SJCRH30 (cell line): ENCODE results near the gene MRPL21. TPM values are rescaled to one million over a fixed set of nuclear protein-coding genes. Genes with fewer than 3 reads are reported as not detected.
A peak's percentile ranks its signal among the peaks of the same experiment; 100 is the strongest.
"Not testable (repeated sequence)": the region's sequence is repeated elsewhere in the genome, so short reads cannot be mapped to it uniquely, and the experiment has no call there.

Experiments used
- DNase-seq, 2 experiments: peaks; one replicate each; pipeline ENCODE4 v3.0.0-alpha.2; 2015 to 2020
- H3K27ac ChIP-seq: fragments of 250-450 bp; sonication (Bioruptor Pico); 2 replicates; pipeline ENCODE4 v1.5.1; 2020; ENCODE audit warnings: mild to moderate bottlenecking, moderate library complexity
- H3K27me3 ChIP-seq: fragments of 250-450 bp; sonication (Bioruptor Pico); 2 replicates; pipeline ENCODE4 v1.5.1; 2020; ENCODE audit warnings: mild to moderate bottlenecking, moderate library complexity
- H3K36me3 ChIP-seq: fragments of 250-450 bp; sonication (Bioruptor Pico); 2 replicates; pipeline ENCODE4 v1.5.1; 2020; ENCODE audit warnings: mild to moderate bottlenecking, moderate library complexity
- H3K4me1 ChIP-seq: fragments of 250-450 bp; sonication (Bioruptor Pico); 2 replicates; pipeline ENCODE4 v1.5.1; 2020; ENCODE audit warnings: mild to moderate bottlenecking, moderate library complexity
- H3K4me3 ChIP-seq: fragments of 250-450 bp; sonication (Bioruptor Pico); 2 replicates; pipeline ENCODE4 v1.5.1; 2020; ENCODE audit warnings: mild to moderate bottlenecking, moderate library complexity
- H3K9me3 ChIP-seq: fragments of 250-450 bp; sonication (Bioruptor Pico); replicated peaks from 2 replicates; pipeline ENCODE4 v1.5.1; 2020; ENCODE audit warnings: mild to moderate bottlenecking, moderate library complexity
- total RNA-seq: library from RNA; depleted of rRNA; stranded (reverse); fragments of >200 nt; shearing (Covaris generic); gene quantifications from 2 replicates; pipeline ENCODE4 v1.2.3, GENCODE V29; 2014

The MRPL21 gene
- total RNA-seq, 1 experiment from 2014 or later = 37.6 TPM

DNA sequence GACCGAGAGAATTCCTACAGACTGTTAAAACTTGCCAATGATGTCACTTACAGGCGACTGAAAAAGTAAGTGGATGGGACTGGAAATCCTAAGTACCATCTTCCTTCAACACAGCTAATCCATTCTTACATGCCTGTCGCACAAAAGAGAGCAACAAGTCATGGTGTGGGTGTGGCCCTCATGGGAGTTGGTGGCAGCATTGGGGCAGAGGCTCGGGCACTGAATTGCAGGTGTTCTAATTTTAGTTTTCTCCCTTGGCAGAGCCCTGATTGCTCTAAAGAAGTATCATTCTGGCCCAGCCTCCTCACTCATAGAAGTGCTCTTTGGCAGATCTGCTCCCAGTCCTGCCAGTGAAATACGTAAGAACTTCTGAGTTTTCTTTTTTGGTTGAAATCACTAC is 4.6 kb upstream of the MRPL21 start:
- H3K4me1 ChIP-seq = no peaks in the 10 kb centered on the region
- no peaks in the 10 kb centered on the region for H3K9me3 ChIP-seq
- no peak for DNase-seq
- no peak overlapping the region for H3K27ac ChIP-seq
- H3K4me3 ChIP-seq = no peak overlapping the region
- no peaks in the 10 kb centered on the region for H3K27me3 ChIP-seq
- H3K36me3 ChIP-seq = peaks cover 6% of the 10 kb centered on the region; the same call in 1 of the 2 replicates

GRCh38 chr11:68905421-68906360 is 2.1 kb upstream of the MRPL21 start:
- H3K27ac ChIP-seq = no peak overlapping the region
- H3K36me3 ChIP-seq = no peaks in the 10 kb centered on the region
- 0 out of 2 replicates have a peak, but pooled peaks cover 6% of the 10 kb centered on the region for H3K4me1 ChIP-seq
- H3K4me3 ChIP-seq = no peak overlapping the region
- no peaks in the 10 kb centered on the region for H3K27me3 ChIP-seq
- no peak for DNase-seq
- H3K9me3 ChIP-seq = no peaks in the 10 kb centered on the region; the same call in 1 of the 2 replicates

DNA sequence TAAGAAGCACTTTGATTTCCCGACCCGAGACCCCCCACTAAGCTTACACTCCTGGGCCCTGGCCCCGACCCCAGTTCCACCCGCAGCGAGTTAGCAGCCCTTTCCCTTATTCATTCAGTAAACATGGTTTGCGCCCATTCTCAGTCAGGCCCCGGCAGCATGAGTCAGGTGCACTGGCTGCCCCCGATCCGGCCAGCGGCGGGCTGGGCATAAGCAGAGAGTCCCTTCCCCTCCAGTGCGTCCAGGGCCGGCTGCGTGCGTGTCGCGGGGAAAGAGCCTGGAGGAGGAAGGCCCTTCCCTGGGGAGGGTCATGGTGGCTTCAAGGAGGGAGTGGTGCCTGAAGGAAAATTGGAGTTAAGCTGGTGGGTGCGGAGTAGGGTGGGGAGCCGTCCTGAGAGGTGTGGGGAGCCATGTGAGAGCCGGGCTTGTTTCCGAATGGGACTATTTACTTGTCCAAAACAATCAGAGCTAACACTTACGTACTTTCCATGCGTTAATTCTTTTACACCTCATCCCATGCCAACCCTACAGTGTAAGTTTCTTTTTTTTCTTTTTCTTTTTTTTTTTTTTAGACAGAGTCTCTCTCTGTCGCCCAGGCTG is 716 bp upstream of the MRPL21 start:
- Histone ChIP-seq H3K4me1 (0 out of 2 replicates have a peak, but pooled peaks cover 6% of the 10 kb centered on the region), H3K4me3 (peak overlapping the region; percentile 99), H3K9me3 (no peaks in the 10 kb centered on the region; the same call in 1 of the 2 replicates), H3K36me3 (no peaks in the 10 kb centered on the region; the same call in 1 of the 2 replicates), H3K27me3 (no peaks in the 10 kb centered on the region), H3K27ac (peak overlapping the region; percentile 73)
- peak; percentile 14 to 28 for DNase-seq

- Histone ChIP-seq H3K27ac (no peak overlapping the region), H3K4me1 (0 out of 2 replicates have a peak, but pooled peaks cover 6% of the 10 kb centered on the region), H3K36me3 (peaks cover 12% of the 10 kb centered on the region), H3K27me3 (no peaks in the 10 kb centered on the region), H3K4me3 (no peak overlapping the region), H3K9me3 (no peaks in the 10 kb centered on the region; the same call in 1 of the 2 replicates)
- DNase-seq = no peak
Observed at GRCh38 chr11:68900835-68901381, 2.7 kb downstream of the MRPL21 start.

DNA sequence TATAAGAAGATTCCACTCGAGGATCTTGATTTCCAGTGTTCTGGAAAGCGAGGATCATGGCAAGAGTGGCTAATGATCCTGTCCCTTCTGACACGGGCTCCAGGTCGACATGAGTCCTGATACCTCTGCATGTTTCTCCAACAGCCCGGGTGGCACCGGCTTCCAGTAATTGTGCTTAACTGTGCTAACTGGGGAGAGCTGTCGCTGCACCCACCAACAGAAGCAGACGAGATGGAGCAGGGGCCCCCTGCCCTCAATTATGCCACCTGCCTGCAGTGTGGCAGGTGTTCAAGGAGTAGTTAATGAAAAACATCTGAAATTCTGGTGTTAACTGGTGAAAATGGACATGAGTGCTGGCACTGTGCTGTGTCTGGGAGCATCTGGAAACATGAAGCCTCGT is 6.2 kb downstream of the MRPL21 start:
- no peaks in the 10 kb centered on the region for H3K27me3 ChIP-seq
- no peak overlapping the region for H3K4me3 ChIP-seq
- peaks cover 22% of the 10 kb centered on the region for H3K36me3 ChIP-seq
- H3K27ac ChIP-seq = no peak overlapping the region
- no peak for DNase-seq
- H3K4me1 ChIP-seq = no peaks in the 10 kb centered on the region
- no peaks in the 10 kb centered on the region; the same call in 1 of the 2 replicates for H3K9me3 ChIP-seq

GRCh38 chr11:68896171-68896959 is 7.3 kb downstream of the MRPL21 start:
- Histone ChIP-seq H3K9me3 (no peaks in the 10 kb centered on the region), H3K4me3 (no peak overlapping the region), H3K27me3 (no peaks in the 10 kb centered on the region), H3K4me1 (peaks cover 4% of the 10 kb centered on the region; the same call in 1 of the 2 replicates), H3K27ac (no peak overlapping the region), H3K36me3 (peaks cover 22% of the 10 kb centered on the region)
- DNase-seq = no peak

DNA sequence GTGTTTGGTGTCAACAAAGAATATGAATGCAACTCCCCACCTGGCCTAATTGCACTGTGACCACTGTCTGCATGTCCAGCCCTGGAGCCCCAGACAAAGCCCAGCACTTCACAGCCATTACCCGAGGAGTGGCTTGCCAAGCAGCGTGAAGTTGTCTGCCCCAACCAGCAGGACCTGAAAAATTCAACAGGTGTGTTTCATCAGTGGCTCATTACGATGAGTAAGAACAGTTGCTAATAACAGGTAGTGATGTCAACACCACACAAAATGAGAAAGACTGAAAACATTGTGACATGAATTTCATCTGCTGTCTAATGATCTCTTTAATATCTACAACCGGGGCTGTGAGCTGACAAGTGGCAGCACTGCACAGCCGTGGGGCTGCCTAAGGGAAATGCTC is 10.3 kb downstream of the MRPL21 start:
- H3K27me3 ChIP-seq = no peaks in the 10 kb centered on the region
- H3K36me3 ChIP-seq = peaks cover 19% of the 10 kb centered on the region
- H3K27ac ChIP-seq = no peak overlapping the region
- no peaks in the 10 kb centered on the region for H3K9me3 ChIP-seq
- peaks cover 14% of the 10 kb centered on the region for H3K4me1 ChIP-seq
- no peak for DNase-seq
- no peak overlapping the region for H3K4me3 ChIP-seq

- DNase-seq = no peak
- H3K4me1 ChIP-seq = peaks cover 14% of the 10 kb centered on the region
- no peak overlapping the region for H3K4me3 ChIP-seq
- no peaks in the 10 kb centered on the region for H3K9me3 ChIP-seq
- H3K36me3 ChIP-seq = peaks cover 17% of the 10 kb centered on the region
- no peak overlapping the region for H3K27ac ChIP-seq
- H3K27me3 ChIP-seq = no peaks in the 10 kb centered on the region
Observed at GRCh38 chr11:68892576-68892975, 11.1 kb downstream of the MRPL21 start.

- Histone ChIP-seq H3K27me3 (no peaks in the 10 kb centered on the region), H3K4me3 (no peak overlapping the region), H3K9me3 (no peaks in the 10 kb centered on the region), H3K36me3 (peaks cover 15% of the 10 kb centered on the region; the same call in 1 of the 2 replicates), H3K27ac (no peak overlapping the region), H3K4me1 (peaks cover 14% of the 10 kb centered on the region)
- DNase-seq = no peak
Observed at GRCh38 chr11:68891351-68891948, 12.2 kb downstream of the MRPL21 start.

DNA sequence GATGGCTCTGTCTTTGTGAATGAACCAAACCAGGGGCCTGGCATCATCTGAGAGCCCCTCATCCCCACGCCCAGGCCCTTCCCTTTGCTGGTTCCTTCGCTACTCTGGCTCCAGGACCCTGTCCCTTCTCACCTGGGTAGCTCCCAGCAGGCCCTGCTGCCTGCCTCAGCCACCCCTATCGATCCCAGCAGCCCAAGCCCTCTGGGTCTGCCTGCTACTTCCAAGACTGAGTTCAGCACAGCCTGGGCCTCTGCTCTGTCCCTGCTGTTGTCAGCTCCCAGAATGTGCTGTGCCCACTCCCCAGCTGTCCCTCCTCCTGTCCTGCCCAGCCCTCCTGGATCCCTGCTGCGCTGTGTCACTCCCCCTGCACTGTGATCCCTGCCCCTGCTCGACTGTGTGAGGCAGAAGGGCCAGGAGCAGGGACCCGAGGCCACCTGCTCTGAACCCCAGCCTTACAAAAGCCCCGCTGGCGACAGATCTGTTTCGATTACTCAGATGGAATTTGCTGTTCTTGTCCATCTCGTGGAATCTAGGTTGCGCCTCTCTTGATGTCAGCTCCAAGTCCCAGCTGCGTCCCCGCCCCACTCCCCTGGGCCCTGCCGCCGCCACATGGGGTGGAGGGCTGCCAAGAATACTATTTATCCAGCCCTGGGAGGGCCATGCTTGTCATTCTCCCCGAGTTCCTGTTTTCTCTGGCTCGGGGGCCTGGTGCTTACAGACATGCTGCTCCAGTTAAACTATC is 13.0 kb downstream of the MRPL21 start:
- H3K27me3 ChIP-seq = no peaks in the 10 kb centered on the region
- H3K4me1 ChIP-seq = peaks cover 14% of the 10 kb centered on the region
- no peak overlapping the region for H3K4me3 ChIP-seq
- no peaks in the 10 kb centered on the region for H3K9me3 ChIP-seq
- H3K36me3 ChIP-seq = peaks cover 8% of the 10 kb centered on the region; the same call in 1 of the 2 replicates
- DNase-seq = peak; percentile 90
- peak overlapping the region; percentile 39 for H3K27ac ChIP-seq

DNA sequence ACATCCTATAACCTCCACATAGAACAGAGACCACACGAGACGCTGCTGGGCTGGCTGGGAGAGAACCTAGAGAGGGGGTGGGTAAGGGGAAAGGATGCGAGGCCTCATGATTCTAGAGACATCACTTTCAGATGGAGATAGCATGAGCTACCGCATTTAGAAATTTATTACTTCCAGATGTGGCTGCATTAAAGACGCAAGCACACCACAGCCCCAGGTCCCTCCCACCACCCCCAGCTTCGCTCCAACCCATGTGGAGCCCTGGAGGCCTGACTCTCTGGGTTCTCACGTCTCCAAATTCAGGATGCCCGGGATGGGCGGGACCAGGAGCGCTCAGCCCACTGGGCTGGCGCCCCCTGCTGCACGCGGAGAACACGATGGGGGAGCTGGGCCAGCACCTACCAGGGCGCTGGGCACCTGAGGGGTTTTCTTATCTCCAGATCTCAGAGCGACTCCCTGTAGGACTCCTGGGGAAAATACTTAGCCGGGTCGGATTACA is 13.6 kb downstream of the MRPL21 start:
- peak; percentile 11 to 12 for DNase-seq
- H3K27ac ChIP-seq = peak overlapping the region; percentile 39; the same call in 1 of the 2 replicates

GRCh38 chr11:68884827-68885226 is 18.8 kb downstream of the MRPL21 start:
- not testable (repeated sequence) for DNase-seq, H3K36me3 ChIP-seq, H3K27me3 ChIP-seq, H3K4me1 ChIP-seq, H3K9me3 ChIP-seq, H3K27ac ChIP-seq, H3K4me3 ChIP-seq

More for the DNA sequence above, 13.6 kb downstream of the MRPL21 start:
- Histone ChIP-seq H3K36me3 (peaks cover 8% of the 10 kb centered on the region; the same call in 1 of the 2 replicates), H3K27me3 (no peaks in the 10 kb centered on the region), H3K4me3 (no peak overlapping the region), H3K9me3 (no peaks in the 10 kb centered on the region), H3K4me1 (peaks cover 14% of the 10 kb centered on the region)

GRCh38 chr11:68882391-68882790 is 21.2 kb downstream of the MRPL21 start:
- Histone ChIP-seq H3K4me1 (no peaks in the 10 kb centered on the region), H3K36me3 (no peaks in the 10 kb centered on the region), H3K9me3 (no peaks in the 10 kb centered on the region), H3K4me3 (no peak overlapping the region), H3K27ac (no peak overlapping the region), H3K27me3 (no peaks in the 10 kb centered on the region)
- DNase-seq = no peak
